GM12878 (cell line): ENCODE results near the gene CUTA.

ENCODE experiments used
- ATF3 ChIP-seq: IDR thresholded peaks from 2 replicates; pipeline ENCODE4 v1.6.1; 2011; ENCODE audit warnings: low read depth, mild to moderate bottlenecking, low read length, moderate library complexity, borderline replicate concordance; ENCODE audit errors: extremely low read depth
- CREB1 ChIP-seq: IDR thresholded peaks from 2 replicates; pipeline ENCODE4 v1.6.1; 2012; ENCODE audit warnings: low read depth, mild to moderate bottlenecking, inconsistent platforms
- JUNB ChIP-seq: IDR thresholded peaks from 2 replicates; pipeline ENCODE4 v1.6.1; 2016; ENCODE audit warnings: antibody characterized with exemption, mild to moderate bottlenecking
- MEF2A ChIP-seq: IDR thresholded peaks from 2 replicates; pipeline ENCODE4 v1.6.1; 2011; ENCODE audit warnings: low read depth, mild to moderate bottlenecking, low read length, moderate library complexity; ENCODE audit not compliant: insufficient read depth
- RAD21 ChIP-seq: IDR thresholded peaks from 2 replicates; pipeline ENCODE4 v1.6.1; 2011; ENCODE audit warnings: mild to moderate bottlenecking, low read depth, low read length, moderate library complexity; ENCODE audit not compliant: insufficient read depth
- RB1 ChIP-seq: fragments of 450-650 bp; formaldehyde crosslinking; IDR thresholded peaks from 2 replicates; pipeline ENCODE4 v1.6.1; 2017; ENCODE audit warnings: mild to moderate bottlenecking, borderline replicate concordance
- SMC3 ChIP-seq: IDR thresholded peaks from 2 replicates; pipeline ENCODE4 v1.6.1; 2011; ENCODE audit warnings: low read length, improper control_type of control experiment, borderline replicate concordance
- ZBTB40 ChIP-seq: fragments of 450-650 bp; IDR thresholded peaks from 2 replicates; pipeline ENCODE4 v1.6.1; 2016; ENCODE audit warnings: mild to moderate bottlenecking, moderate library complexity, borderline replicate concordance
- TF ChIP-seq, protein P1 (sequence below), 3 experiments: IDR thresholded peaks in 2 of 3; conservative IDR thresholded peaks in 1 of 3; 2 replicates each; pipeline ENCODE4 v1.5.1; 2011; ENCODE audit warnings: low read depth in 3 of 3, low read length in 3 of 3, mild to moderate bottlenecking in 3 of 3, control low read depth in 2 of 3, moderate library complexity in 2 of 3, inconsistent platforms in 1 of 3, mixed read lengths in 1 of 3; ENCODE audit not compliant: control insufficient read depth in 2 of 3, insufficient read depth in 1 of 3; ENCODE audit errors: extremely low read depth in 1 of 3
- TF ChIP-seq, protein P2 (sequence below): IDR thresholded peaks from 2 replicates; pipeline ENCODE4 v1.6.1; 2012; ENCODE audit warnings: low read depth, low read length, improper control_type of control experiment

DNA sequence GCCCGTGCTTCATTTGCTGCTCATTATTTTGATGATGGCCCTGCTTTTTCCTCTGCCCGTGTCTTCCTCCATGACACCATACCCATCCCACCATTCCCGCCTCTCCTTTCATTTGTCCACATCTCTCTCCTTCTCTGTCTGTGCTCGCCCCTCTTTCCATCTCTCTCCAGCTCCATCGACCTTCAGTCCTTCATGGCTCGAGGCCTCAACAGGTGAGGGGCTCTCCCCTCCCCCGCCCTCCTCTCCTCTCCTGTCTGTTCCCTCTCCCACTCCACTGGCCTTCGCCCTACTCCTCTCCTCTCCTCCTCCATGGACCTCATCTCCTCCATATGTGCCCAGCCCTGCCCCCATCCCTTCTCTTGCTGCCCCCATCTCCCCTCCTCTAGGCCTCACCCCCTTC, 24.4 kb upstream of the CUTA start:
- no peak for TF ChIP-seq CREB1
- no peak for TF ChIP-seq ZBTB40
- no peak for TF ChIP-seq MEF2A
- TF ChIP-seq JUNB: no peak
- TF ChIP-seq, protein P1, sequence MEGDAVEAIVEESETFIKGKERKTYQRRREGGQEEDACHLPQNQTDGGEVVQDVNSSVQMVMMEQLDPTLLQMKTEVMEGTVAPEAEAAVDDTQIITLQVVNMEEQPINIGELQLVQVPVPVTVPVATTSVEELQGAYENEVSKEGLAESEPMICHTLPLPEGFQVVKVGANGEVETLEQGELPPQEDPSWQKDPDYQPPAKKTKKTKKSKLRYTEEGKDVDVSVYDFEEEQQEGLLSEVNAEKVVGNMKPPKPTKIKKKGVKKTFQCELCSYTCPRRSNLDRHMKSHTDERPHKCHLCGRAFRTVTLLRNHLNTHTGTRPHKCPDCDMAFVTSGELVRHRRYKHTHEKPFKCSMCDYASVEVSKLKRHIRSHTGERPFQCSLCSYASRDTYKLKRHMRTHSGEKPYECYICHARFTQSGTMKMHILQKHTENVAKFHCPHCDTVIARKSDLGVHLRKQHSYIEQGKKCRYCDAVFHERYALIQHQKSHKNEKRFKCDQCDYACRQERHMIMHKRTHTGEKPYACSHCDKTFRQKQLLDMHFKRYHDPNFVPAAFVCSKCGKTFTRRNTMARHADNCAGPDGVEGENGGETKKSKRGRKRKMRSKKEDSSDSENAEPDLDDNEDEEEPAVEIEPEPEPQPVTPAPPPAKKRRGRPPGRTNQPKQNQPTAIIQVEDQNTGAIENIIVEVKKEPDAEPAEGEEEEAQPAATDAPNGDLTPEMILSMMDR (IDR thresholded peaks at IDR 0.05 in 2 of 3, conservative IDR thresholded peaks at IDR 0.05 in 1 of 3; ENCODE audit: control insufficient read depth in 2 of 3, extremely low read depth in 1 of 3, insufficient read depth in 1 of 3, low read depth in 3 of 3, low read length in 3 of 3): no peak
- TF ChIP-seq SMC3: no peak
- no peak for TF ChIP-seq ATF3
- TF ChIP-seq, protein P2, sequence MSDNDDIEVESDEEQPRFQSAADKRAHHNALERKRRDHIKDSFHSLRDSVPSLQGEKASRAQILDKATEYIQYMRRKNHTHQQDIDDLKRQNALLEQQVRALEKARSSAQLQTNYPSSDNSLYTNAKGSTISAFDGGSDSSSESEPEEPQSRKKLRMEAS: no peak
- TF ChIP-seq RAD21: no peak
- TF ChIP-seq RB1: no peak
